OCI-LY7 (cell line): Measurements from ENCODE around the gene MAP2K5.
A peak's percentile ranks its signal among the peaks of the same experiment; 100 is the strongest.

Source experiments
- CTCF ChIP-seq: fragments of 200-600 bp; sonication (generic); conservative IDR thresholded peaks from 2 replicates; pipeline ENCODE4 v1.5.1; 2014; ENCODE audit warnings: mild to moderate bottlenecking, antibody characterized with exemption, low read length, moderate library complexity, mixed read lengths
- EZH2phosphoT487 ChIP-seq: fragments of 200-600 bp; sonication (generic); IDR thresholded peaks from 2 replicates; pipeline ENCODE4 v1.6.1; 2018; ENCODE audit warnings: low read depth, borderline replicate concordance, mild to moderate bottlenecking, mixed run types, antibody characterized with exemption, low read length, moderate library complexity, mixed read lengths

DNA sequence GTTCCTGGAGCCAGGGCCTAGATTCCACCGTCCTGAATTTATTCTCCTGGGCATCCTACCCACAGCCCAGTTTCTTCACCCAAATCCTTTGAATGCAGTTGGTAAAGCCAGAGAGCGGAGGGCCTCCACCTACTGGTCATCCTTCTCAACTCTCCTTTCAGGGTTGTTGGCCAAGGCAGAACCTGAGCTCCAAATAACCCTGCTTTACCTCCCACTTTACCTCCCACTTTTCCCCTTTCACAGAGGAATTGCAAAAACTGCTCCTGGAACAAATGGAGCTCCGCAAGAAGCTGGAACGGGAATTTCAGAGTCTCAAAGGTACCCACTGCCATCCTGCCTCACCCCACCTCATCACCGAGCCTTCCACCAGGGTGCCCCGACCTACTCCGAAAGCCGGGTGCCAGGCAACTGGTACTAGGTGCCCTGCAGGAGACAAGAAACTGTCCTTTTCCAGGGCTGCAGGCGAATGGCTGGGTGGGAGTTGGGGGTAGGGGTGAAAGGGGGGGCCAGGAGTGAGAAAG lies 289.6 kb downstream of the MAP2K5 start:
- TF ChIP-seq CTCF (peak; percentile 72), EZH2phosphoT487 (no peak)
